ENCODE data around the gene ZC3H4.
"Not testable (repeated sequence)": the region's sequence is repeated elsewhere in the genome, so short reads cannot be mapped to it uniquely, and the experiment has no call there.

ZC3H4 gene

DNA sequence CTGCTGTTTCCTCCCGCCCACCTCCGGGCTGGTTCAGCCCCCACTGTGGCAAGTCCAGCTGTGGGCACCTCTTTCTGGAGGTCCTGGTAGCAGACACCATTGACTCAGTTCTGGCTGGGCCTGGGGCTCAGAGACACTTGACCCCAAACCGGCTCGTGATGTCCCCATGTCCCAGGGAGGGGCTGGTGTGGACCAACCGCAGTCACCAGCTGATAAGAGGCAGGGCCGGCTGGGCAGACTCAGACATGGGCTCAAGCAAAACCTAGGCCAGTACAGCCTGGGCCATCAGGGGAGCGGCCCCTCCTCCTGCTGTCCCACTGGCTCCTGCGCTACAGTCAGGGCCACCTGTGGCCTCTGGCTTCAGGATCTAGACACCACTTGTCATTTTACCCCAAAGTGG lies 45.3 kb downstream of the ZC3H4 start:
- Histone ChIP-seq H3K27me3 (ENCODE audit: control insufficient read depth, insufficient read depth, low read length) (no peaks in the 10 kb centered on the region), H3K4me1 (ENCODE audit: control insufficient read depth, insufficient read depth, low read length) (no peaks in the 10 kb centered on the region), H3K36me3 (ENCODE audit: control insufficient read depth, insufficient read depth, low read length) (peaks cover 25% of the 10 kb centered on the region)

DNA sequence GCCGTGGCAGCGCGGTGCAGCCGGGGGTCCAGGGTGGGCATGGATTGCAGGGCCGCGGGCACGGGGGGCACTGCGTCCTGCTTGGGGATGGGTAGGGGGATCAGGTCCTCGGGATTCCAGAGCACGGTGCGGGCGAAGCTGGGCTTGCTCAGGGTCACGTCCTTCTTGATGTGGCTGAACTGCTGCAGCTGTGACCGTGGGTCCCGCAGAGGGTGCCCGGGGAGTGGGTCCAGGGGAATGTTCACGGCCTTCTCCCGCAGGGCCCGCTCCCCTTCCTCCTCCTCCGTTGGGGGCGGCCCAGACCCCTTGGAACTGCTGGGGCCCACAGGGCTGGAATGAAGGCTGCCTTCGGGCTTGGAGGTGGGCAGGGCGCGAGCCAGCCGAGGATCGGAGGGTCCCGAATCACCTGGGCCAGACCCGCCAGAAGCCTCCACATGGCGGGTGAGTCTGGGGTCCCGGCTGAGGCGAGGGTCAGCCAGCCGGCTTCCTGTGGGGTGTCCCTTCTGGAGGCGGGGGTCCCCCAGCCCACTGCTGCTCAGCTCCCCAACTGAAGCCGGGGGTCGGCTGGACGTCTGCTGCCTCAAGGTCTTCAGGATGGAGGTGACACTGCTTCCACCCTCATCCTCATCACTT lies 46.2 kb downstream of the ZC3H4 start:
- Histone ChIP-seq H3K4me1 (ENCODE audit: control insufficient read depth, insufficient read depth, low read length) (no peaks in the 10 kb centered on the region), H3K4me3 (ENCODE audit: low read length) (no peak overlapping the region), H3K27me3 (ENCODE audit: control insufficient read depth, insufficient read depth, low read length) (no peaks in the 10 kb centered on the region), H3K36me3 (ENCODE audit: control insufficient read depth, insufficient read depth, low read length) (peaks cover 25% of the 10 kb centered on the region), H3K27ac (ENCODE audit: low read depth, low read length) (no peak overlapping the region), H3K9ac (ENCODE audit: low read length) (no peak overlapping the region)

More for the DNA sequence above, 45.3 kb downstream of the ZC3H4 start:
- Histone ChIP-seq H3K4me3 (ENCODE audit: low read length) (no peak overlapping the region), H3K27ac (ENCODE audit: low read depth, low read length) (no peak overlapping the region), H3K9ac (ENCODE audit: low read length) (no peak overlapping the region)

DNA sequence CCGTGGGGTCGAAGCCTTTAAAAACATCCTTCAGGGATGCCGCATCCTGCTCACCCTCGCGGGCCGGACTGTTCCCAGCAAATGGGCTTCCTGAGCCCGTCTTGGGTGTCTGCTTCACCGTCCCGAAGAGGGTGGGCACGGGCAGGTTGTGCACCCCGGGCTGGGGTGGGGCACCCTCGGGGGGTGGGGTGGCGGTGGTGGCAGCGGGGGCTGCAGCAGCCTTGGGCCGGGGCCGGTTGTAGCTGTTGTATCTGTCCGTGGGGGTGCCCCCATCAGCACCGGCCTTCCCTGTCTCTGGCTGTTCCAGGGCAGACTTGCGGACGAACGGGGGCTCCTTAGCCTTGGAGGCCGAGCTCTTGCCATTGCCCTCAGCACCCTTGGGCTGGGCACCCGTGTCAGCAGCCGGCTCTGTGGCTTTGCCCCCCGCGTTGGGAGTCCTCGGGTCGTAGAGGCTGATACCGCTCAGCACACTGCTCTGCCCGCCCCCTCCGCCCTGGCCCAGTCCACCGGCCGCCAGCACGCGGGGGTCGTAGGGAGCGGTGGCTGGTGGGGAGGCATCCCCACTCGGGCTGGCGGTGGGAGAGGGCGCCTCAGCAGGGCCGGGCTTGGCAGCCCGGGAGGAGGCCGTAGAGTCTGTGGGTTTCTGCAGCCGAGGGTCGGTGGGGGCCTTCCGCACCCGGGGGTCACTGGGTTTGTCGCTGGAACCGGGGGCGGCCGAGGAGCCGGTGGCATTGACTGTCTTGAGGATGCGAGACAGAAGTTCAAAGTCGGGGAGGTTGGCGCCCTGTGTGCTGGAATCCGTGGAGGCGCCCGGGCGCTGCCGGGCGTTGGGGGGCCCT lies 47.0 kb downstream of the ZC3H4 start:
- Histone ChIP-seq H3K27me3 (ENCODE audit: control insufficient read depth, insufficient read depth, low read length) (no peaks in the 10 kb centered on the region), H3K9ac (ENCODE audit: low read length) (no peak overlapping the region), H3K4me3 (ENCODE audit: low read length) (no peak overlapping the region), H3K36me3 (ENCODE audit: control insufficient read depth, insufficient read depth, low read length) (peaks cover 20% of the 10 kb centered on the region), H3K4me1 (ENCODE audit: control insufficient read depth, insufficient read depth, low read length) (no peaks in the 10 kb centered on the region), H3K27ac (ENCODE audit: low read depth, low read length) (no peak overlapping the region)

DNA sequence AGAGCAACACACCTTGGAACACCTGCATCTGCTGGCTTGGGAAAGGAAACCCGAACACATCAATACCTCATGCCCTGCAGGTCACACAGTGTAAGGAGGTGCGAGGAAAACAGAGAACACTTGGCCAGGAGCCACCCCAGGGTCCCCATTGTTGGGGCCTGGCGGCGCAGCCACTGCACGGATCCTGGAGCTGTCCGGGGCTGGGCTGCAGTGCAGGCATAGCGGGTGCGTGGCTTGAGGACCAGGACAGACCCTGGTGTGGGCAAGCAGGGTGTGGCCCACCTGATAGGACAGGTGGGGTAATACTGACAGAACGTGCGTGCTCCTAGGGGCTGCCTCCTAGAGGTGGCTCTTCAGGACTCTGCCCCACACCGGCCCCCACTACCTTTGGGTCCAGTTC lies 48.3 kb downstream of the ZC3H4 start:
- H3K4me3 ChIP-seq (ENCODE audit: low read length) = no peak overlapping the region

DNA sequence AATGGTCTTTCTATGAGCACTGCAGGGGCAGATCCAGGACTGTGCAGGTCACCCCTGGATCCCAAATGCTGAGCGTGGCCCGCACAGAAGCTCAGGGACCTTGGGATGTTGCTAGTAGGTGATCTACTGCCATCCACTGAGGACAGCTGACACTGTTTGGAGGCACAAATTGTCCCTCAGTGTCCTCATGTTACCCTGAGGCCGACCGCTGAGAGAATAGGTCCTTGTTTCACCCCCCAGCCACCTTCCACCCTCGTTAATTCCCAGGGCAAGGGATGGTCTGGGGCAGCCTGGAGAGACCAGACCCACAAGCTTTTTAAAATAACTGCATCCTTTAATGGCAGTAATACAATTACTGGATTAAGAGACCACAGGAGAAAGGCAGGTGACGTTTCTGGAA lies 49.7 kb downstream of the ZC3H4 start:
- Histone ChIP-seq H3K4me1 (ENCODE audit: control insufficient read depth, insufficient read depth, low read length) (no peaks in the 10 kb centered on the region), H3K27ac (ENCODE audit: low read depth, low read length) (no peak overlapping the region), H3K4me3 (ENCODE audit: low read length) (no peak overlapping the region), H3K27me3 (ENCODE audit: control insufficient read depth, insufficient read depth, low read length) (no peaks in the 10 kb centered on the region), H3K9ac (ENCODE audit: low read length) (no peak overlapping the region), H3K36me3 (ENCODE audit: control insufficient read depth, insufficient read depth, low read length) (peaks cover 14% of the 10 kb centered on the region)

More for the DNA sequence above, 48.3 kb downstream of the ZC3H4 start:
- Histone ChIP-seq H3K4me1 (ENCODE audit: control insufficient read depth, insufficient read depth, low read length) (no peaks in the 10 kb centered on the region), H3K27me3 (ENCODE audit: control insufficient read depth, insufficient read depth, low read length) (no peaks in the 10 kb centered on the region), H3K36me3 (ENCODE audit: control insufficient read depth, insufficient read depth, low read length) (peaks cover 17% of the 10 kb centered on the region), H3K27ac (ENCODE audit: low read depth, low read length) (no peak overlapping the region), H3K9ac (ENCODE audit: low read length) (no peak overlapping the region)

DNA sequence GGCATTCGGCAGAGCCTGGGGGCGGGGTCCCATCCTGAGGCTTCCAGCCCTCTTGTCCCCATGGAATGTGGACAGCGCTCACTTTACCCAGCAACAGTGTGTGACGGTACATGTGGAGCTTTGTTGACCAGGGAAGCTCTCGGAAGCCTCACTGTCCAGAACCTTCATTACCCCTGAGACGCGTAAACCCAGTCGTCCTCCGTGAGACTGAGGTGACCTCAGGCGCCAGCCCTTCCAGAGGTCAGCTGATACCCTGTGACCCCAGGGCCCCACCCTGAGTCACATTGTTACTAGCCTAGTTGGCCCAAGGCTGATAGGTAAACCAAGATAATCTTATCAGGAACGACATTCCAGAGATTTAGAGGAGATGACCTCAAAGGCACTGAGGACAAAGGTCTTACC lies 55.0 kb downstream of the ZC3H4 start:
- H3K36me3 ChIP-seq (ENCODE audit: control insufficient read depth, insufficient read depth, low read length) = peaks cover 2% of the 10 kb centered on the region
- H3K4me3 ChIP-seq (ENCODE audit: low read length) = no peak overlapping the region
- no peaks in the 10 kb centered on the region for H3K4me1 ChIP-seq (ENCODE audit: control insufficient read depth, insufficient read depth, low read length)
- no peak overlapping the region for H3K9ac ChIP-seq (ENCODE audit: low read length)
- H3K27me3 ChIP-seq (ENCODE audit: control insufficient read depth, insufficient read depth, low read length) = no peaks in the 10 kb centered on the region
- no peak overlapping the region for H3K27ac ChIP-seq (ENCODE audit: low read depth, low read length)

DNA sequence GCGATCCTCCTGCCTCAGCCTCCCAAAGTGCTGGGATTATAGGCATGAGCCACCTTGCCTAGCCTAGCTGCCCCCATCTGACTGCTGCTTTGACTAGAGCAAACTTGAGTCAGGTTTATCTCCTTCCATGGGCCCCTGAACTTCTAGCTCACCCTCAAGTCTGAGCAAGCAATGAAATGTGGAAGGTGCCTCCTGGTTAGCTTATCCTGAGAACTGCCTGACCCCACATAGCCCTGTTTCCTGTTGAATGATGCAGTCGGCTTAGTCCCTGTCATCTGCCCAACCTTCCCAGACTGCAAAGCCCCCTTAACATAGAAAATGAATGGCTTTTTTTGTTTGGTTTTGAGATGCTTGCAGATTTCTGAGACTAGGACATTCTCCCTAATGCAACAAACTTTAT lies 56.2 kb downstream of the ZC3H4 start:
- Histone ChIP-seq H3K4me3 (ENCODE audit: low read length) (no peak overlapping the region), H3K4me1 (ENCODE audit: control insufficient read depth, insufficient read depth, low read length) (no peaks in the 10 kb centered on the region), H3K36me3 (ENCODE audit: control insufficient read depth, insufficient read depth, low read length) (no peaks in the 10 kb centered on the region), H3K27ac (ENCODE audit: low read depth, low read length) (no peak overlapping the region), H3K27me3 (ENCODE audit: control insufficient read depth, insufficient read depth, low read length) (no peaks in the 10 kb centered on the region), H3K9ac (ENCODE audit: low read length) (no peak overlapping the region)

DNA sequence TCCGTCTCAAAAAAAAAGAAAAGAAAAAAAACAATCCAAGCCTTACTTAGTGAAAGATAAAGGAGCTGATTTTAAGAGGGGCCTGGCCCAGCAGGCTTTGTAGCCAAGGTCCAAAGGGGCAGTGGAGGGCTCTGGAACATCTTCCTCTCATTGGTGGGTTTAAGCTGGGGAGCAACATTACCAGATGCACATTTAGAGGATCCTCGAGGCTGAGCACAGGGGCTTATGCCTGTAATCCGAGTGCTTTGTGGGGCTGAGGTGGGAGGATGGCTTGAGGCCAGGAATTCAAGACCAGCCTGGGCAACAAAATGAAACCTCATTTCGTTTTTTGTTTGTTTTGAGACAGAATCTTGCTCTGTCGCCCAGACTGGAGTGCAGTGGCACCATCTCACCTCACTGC lies 57.2 kb downstream of the ZC3H4 start:
- no peak overlapping the region for H3K27ac ChIP-seq (ENCODE audit: low read depth, low read length)
- no peaks in the 10 kb centered on the region for H3K36me3 ChIP-seq (ENCODE audit: control insufficient read depth, insufficient read depth, low read length)
- H3K4me3 ChIP-seq (ENCODE audit: low read length) = no peak overlapping the region
- no peak overlapping the region for H3K9ac ChIP-seq (ENCODE audit: low read length)
- H3K27me3 ChIP-seq (ENCODE audit: control insufficient read depth, insufficient read depth, low read length) = no peaks in the 10 kb centered on the region
- no peaks in the 10 kb centered on the region for H3K4me1 ChIP-seq (ENCODE audit: control insufficient read depth, insufficient read depth, low read length)

DNA sequence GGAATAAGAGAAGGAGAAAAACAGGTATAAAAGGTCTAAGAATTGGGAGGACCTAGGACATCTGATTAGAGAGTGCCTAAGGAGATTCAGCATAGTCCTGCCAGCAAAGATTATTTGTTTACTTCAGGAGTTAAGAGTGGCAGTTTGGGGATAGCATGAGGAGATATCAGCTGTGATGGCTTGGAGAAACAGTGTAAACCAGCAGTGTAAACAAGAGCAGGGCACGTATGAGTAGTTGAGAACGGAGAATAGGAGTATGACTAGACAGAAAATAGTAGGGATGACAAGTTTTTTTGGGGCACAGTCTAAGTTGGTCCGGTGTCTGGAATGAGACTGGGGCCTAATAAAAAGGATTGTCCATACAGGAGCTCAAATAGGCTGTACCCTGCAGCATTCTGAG lies 63.0 kb downstream of the ZC3H4 start:
- not testable (repeated sequence) for H3K27me3 ChIP-seq (ENCODE audit: control insufficient read depth, insufficient read depth, low read length); H3K9ac ChIP-seq (ENCODE audit: low read length); H3K36me3 ChIP-seq (ENCODE audit: control insufficient read depth, insufficient read depth, low read length); H3K27ac ChIP-seq (ENCODE audit: low read depth, low read length); H3K4me3 ChIP-seq (ENCODE audit: low read length); H3K4me1 ChIP-seq (ENCODE audit: control insufficient read depth, insufficient read depth, low read length)

DNA sequence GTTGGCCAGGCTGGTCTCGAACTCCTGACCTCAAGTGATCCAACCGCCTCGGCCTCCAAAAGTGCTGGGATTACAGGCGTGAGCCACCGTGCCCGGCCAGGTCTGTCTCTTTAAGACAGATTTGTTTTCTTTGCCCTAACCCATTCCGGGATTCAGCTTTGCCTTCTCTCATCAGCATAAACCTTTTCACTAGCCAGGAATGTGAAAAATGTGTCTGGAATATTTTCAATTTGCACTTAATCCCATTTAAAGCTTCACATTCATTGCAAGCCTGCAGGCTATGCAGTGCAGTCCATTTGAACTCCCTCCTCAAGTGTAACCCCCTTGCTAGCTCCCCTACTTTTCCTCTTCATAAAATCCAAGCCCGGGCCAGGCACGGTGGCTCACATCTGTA lies 64.3 kb downstream of the ZC3H4 start:
- Histone ChIP-seq H3K36me3 (ENCODE audit: control insufficient read depth, insufficient read depth, low read length) (no peaks in the 10 kb centered on the region), H3K9ac (ENCODE audit: low read length) (no peak overlapping the region), H3K4me1 (ENCODE audit: control insufficient read depth, insufficient read depth, low read length) (no peaks in the 10 kb centered on the region), H3K4me3 (ENCODE audit: low read length) (no peak overlapping the region), H3K27me3 (ENCODE audit: control insufficient read depth, insufficient read depth, low read length) (no peaks in the 10 kb centered on the region), H3K27ac (ENCODE audit: low read depth, low read length) (no peak overlapping the region)

DNA sequence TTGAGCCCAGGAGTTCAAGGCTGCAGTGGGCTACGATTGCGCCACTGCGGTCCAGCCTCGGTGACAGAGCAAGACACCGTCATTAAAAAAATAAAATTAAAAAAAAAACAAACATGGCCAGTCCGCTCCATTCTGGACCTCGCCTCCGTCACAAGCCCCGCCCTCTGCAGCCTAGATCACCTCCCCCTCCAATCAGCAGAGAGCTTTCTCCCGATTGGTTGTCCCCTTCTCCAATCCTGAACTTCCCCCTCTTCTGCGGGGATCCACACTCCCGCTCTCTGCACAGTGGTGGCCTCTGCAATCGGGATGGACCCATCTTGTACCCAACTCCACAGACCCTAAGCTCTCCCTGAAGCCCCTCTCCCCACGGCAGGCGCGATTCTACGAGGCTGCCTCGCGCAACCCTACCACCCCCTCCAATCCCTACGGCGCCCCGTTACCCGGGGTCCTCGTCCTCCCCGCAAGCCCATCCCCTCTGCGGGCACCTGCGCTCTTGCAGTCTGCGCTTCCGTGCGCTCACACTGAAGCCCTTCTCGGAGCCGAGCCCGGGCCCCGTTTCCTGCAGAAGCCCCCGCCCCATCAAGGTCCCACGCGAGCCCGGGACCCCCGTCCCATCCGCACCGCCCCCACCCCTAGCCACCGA lies 65.7 kb downstream of the ZC3H4 start:
- Histone ChIP-seq H3K27ac (ENCODE audit: low read depth, low read length) (peak overlapping the region; percentile 73), H3K4me3 (ENCODE audit: low read length) (peak overlapping the region; percentile 86), H3K27me3 (ENCODE audit: control insufficient read depth, insufficient read depth, low read length) (no peaks in the 10 kb centered on the region), H3K9ac (ENCODE audit: low read length) (peak overlapping the region; percentile 2), H3K4me1 (ENCODE audit: control insufficient read depth, insufficient read depth, low read length) (no peaks in the 10 kb centered on the region), H3K36me3 (ENCODE audit: control insufficient read depth, insufficient read depth, low read length) (no peaks in the 10 kb centered on the region)

DNA sequence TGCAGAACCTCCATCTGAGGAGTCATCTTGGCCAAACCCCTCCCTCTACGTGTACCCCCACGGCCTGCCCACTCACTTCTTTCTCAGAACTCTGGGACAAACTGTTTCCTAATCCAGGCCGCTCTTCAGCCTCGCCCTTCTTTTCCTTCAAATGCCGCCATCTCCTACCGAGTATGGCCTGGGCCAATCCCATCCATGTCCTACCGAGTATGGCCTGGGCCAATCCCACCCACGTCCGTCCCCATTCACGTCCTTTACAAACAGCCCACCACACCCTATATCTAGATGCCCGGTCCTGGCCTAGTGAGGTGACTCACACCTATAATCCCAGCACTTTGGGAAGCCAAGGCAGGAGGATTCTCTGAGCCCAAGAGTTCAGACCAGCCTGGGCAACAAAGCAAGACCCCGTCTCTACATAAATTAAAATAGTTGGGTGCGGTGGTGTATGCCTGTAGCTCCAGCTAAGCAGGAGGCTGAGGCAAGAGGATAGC lies 66.3 kb downstream of the ZC3H4 start:
- no peaks in the 10 kb centered on the region for H3K27me3 ChIP-seq (ENCODE audit: control insufficient read depth, insufficient read depth, low read length)
- no peaks in the 10 kb centered on the region for H3K36me3 ChIP-seq (ENCODE audit: control insufficient read depth, insufficient read depth, low read length)
- H3K9ac ChIP-seq (ENCODE audit: low read length) = no peak overlapping the region
- H3K4me3 ChIP-seq (ENCODE audit: low read length) = peak overlapping the region; percentile 86
- H3K4me1 ChIP-seq (ENCODE audit: control insufficient read depth, insufficient read depth, low read length) = no peaks in the 10 kb centered on the region
- H3K27ac ChIP-seq (ENCODE audit: low read depth, low read length) = no peak overlapping the region

All from rectal smooth muscle tissue (tissue), 1 donor.